GM04504 (cell line): Measurements from ENCODE around the gene PTPRH.
A peak's percentile ranks its signal among the peaks of the same experiment; 100 is the strongest.
"Not testable (repeated sequence)": the region's sequence is repeated elsewhere in the genome, so short reads cannot be mapped to it uniquely, and the experiment has no call there.

ENCODE experiments used
- DNase-seq: peaks from one replicate; pipeline ENCODE4 v3.0.0-alpha.2; 2012; ENCODE audit warnings: low read depth

PTPRH gene

DNA sequence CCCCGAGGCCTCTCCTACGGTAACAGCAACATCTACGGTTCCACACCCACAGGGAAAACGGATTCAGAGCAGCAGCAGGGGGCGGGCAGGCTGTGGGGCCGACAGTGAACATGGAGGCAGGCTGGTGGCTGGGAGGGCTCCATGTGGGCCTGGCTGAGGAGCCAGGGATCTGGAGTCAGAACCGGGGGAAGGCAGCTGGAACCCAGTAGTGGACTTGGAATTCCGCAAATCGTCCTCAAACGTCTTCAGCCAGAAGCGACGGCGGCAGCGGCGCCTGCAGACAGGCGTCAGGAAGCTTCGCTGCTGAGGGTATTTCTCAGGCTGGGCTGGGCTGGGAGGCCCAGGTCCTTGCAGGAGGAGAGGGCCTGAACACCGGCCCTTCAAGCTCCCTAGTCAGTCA lies 17.5 kb upstream of the PTPRH start:
- DNase-seq: no peak

DNA sequence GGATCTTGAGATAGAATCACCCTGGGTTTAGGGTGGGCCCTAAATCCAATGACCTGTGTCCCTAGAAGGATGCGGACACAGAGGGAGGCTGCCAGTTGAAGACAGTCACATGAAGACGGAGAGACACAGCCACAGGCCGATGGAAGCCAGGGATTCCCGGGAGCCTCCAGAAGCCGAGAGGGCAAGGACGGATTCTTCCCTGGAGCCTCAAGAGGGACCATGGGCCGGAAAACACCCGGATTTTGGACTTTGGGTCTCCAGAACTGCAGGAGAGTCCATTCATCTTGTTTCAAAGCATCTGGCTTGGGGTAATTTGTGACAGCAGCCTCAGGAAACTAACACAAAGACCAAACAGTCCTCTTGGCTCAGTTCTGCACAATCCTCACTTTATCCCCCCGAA lies 17.0 kb upstream of the PTPRH start:
- DNase-seq: no peak

DNA sequence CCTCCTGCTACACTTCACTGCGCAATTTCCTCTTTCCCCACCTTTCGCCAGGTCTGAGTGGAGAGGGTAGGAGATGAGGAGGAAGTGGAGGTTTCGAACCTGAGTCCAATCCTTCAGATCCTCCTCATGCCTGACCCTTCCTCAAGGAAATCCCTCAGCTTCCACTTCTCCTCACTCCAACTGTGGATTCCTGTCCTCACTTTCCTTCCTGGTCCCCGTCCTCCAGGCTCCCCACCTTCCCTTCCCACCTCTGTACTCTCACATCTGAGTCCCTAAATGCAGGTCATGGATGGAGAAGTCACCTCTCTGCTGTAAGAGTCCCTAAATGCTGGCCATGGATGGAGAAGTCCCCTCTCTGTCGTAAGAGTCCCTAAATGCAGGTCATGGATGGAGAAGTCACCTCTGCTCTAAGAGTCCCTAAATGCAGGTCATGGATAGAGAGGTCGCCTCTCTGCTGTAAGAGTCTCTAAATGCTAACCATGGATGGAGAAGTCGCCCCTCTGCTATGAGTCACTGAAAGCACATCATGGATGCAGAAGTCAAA lies 16.2 kb upstream of the PTPRH start:
- DNase-seq: no peak

DNA sequence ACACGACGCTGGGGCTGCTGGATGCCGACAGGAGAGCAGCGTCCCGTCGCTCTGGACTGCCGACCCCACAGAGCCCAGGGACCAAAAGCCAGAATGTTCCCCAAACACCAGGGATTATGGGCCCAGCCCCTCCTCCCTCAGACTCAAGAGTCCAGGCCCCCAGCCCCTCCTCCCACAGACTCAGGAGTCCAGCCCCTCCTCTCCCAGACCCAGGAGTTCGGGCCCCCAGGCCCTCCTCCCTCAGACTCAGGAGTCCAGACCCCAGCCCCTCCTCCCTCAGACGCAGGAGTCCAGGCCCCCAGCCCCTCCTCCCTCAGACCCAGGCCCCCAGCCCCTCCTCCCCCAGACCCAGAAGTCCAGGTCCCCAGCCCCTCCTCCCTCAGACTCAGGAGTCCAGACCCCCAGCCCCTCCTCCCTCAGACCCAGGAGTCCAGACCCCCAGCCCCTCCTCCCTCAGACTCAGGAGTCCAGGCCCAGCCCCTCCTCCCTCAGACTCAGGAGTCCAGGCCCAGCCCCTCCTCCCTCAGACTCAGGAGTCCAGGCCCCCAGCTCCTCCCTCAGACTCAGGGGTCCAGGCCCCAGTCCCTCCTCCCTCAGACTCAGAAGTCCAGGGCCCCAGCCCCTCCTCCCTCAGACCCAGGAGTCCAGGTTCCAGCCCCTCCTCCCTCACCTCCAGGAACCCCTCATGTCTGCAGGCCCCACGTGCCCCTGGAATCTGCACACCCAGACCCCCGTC lies 15.5 kb upstream of the PTPRH start:
- not testable (repeated sequence) for DNase-seq

DNA sequence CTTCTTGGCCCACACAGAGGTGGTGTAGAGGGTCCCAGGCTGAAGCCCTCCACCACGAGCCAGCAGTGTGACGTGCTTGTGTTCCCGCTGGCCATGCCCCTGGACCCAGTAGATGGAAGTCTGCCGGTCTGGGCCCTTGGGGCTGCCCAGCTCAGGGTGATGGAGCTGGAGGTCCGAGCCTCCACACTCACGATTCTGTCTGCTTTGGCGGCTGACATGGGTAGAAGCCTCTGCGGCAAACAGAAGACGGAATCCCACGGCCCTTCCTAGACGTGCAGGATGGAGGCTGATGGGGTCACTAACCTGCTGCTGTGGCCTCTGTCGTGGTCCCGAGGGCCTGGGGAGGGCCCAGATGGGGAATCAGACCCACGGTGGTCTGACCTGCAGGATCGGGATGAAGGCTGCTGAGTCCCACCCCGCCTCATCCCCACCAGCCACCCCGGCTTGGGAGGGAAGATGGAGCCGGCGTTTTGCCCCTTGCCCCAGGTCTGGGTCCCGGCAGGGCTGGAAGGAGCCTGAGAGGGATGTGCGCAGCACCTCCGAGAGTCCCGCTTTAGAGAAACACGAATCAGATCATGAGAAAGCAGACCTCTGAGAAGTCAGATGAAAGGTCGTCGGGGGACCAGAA lies 14.9 kb upstream of the PTPRH start:
- DNase-seq: no peak

DNA sequence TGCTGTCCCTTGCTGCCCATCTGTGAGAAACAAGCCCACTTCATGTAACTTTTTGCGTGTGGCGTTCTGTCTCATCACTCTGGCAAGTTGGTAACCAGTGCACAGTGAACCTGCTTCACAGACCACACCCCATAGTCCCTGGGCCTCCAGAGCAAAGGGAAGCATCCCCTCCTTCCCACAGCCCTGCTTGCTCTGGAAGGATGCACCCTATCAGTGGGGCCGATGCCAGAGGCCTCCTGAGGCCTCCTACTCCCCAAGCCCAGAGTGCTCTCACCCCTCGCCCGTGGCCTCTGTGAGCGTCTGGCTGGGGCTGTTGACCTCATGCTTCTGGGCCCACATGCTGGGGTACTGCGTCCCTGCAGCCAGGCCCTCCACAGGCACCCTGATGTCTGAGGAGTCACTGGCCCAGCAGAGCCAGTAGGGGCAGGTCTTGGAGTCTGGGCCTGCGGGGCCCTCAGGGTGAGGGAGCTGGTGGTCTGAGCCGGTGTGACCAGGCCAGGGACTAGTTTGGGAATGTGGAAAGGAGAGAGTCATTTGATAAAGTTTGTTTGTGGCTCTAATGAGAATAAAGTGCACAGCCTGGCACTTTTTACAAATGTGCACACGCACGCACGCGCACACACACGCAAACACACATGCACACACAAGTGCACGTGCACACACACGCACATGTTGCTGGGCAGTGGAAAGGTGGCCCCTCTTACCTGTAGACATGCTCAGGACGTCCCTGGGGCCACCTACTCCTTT lies 14.2 kb upstream of the PTPRH start:
- no peak for DNase-seq

DNA sequence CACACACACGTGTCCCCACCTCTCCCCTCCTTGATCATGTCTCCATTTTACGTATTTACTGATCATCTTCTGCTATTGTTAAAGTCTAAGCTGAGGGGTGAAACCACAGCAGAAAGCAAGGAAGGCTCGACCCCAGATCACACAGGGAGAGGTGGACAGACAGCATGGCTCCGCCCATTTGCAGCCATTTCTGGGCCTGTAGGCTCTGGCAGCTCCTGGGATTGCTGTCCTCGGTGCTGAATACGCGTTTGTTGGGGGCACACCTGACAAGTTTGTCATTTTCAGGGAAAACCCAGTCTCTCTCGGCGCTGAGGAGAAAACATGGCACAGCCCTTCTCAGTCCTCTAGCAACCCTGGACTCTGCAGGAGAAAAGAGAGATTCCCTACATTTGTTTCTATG lies 11.2 kb upstream of the PTPRH start:
- DNase-seq: no peak

DNA sequence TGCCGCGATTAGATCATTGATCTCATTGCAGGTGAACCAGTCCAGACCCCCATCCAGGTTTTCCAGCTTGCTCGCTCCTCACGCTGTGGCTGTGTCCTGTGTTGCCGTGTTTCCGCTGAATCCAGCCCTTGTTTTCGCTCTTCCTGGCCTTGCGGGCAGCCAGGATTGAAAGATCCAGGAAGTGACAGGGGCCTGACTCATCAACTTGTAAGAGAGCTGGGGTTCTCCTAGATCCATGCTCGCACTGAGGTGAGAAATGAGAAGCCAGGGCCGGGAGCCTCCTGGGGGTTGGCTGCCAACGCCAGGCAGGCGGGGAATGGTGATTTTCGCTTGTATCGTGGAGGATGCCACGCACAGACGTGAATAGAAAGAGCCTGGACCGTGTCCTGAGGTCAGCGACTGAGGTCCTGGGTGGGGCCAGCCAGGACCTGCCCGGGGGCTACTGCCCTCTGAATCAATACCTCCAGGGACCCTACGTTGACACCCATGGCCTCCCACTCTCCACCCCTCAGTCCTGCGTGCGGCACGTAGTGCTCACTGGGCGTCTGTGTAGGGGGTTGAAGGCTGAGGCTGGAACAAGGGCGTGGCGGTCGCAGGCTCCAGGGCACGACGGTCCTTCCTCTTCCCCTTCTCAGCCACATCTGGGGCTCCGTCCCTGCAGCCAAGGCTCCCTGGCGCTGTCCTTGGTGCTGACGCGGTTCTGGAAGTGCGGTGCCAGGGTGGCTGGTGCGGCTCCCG lies 7.3 kb upstream of the PTPRH start:
- peak; percentile 98 for DNase-seq

DNA sequence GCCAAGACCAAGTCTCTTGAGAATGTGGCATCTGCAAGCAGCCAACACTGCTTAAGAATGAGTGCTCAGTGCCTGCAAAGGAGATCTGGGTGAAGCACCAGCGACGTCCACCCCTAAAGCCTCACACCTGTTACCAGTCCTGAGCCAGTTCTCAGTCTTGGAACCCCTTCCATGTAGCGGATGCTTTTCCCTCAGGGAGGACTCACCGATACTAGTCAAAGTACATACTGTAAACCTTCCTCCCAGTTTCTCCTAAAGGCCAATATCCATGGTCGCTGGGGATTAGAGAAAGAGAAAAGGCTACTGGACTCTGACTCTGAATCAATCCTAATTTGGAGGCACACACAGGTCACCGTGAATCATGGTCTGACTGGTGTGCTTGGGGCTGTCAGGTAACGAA lies 4.2 kb upstream of the PTPRH start:
- no peak for DNase-seq

DNA sequence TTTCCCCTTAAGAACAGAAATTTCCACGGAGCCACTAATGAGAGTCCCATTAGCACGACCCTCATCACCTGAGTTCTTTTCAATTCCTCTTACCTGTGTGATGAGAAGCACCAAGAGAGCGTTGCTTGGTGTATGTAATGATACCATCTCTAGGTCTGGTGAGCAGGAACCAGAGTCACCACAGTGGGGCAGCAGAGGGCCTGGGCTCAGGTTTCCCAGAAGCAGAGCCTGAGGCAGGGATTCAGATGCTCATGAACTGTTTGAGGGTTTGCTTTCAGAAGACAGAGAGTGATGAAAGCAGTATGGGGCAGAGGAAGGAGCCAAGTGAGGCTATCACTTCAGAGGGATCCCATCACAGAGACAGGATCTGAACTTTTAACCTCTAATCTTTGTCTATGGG lies 3.1 kb upstream of the PTPRH start:
- DNase-seq: no peak

DNA sequence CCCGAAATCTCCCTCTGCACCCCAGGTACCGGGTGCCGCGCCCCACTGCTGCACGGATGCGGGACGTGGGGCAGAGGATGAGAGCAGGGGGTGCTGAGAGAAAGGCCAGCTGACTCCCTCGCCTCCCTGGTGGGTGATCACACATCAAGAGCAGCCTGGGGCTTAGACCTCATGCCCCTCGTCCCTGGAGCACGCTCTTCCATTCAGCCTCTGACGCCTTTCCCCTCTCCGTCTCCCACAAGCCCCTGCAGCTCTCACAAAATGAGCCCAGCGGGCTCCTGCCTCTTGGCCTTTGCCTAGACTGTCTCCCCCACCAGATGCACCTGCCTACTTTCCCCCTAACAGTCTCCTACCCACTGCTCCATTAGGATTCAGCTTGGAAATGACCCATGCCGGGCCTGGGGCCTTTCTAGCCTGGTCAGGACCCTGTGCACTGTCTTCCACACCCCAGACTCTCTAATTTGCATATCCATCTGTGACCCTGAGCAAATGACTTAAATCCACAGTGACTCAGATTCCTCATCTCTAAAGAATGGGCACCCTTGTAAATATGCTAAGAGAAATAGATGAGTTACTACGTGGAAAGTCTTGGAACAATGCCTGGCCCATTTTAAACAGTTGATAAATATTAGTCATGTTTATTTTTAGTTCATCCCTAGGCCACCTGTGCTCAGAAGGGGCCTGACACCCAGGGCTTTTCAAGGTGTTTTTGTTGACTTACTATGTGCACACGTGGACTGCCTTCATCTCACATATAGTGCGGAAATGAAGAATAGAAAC lies 582 bp upstream of the PTPRH start:
- DNase-seq: peak; percentile 89

DNA sequence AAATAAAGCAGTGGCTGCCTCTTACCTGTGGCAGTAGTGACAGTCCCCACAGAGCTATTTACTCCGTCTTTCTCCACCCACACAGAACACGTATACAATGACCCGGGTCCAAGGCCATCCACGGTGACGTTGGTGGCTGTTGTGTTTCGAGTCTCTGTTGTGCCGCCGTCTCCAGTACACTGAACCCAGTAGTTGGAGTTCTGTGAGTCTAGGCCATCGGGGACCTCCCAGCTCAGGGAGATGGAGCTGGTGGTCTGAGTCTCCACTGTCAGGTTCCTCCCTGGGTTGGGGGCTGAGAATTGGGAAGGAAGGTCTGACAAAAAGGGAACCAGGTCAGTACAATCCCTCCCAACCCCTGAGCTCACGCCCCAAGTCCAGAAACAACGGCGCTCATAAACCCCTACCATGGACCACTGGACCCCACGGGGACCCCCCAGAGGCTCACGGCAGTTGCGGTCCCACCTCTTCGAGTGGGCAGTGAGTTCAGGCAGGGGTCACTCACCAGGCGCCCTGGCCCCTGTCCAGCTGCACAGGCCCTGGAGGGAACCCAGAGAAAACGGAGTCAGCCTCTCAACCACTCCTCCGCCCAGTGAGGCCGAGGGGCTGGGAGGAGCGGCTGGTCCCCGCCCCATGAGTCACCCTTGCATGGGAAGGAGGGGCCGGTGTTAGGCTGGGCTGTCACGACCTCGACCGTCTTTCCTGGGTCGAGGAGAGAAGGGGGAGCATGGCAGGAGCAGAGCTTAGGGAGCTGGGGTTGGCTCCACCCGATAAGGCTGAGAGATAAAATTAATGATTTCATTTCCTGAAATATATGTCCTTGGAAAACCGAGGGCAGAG lies 2.4 kb downstream of the PTPRH start:
- peak; percentile 72 for DNase-seq

DNA sequence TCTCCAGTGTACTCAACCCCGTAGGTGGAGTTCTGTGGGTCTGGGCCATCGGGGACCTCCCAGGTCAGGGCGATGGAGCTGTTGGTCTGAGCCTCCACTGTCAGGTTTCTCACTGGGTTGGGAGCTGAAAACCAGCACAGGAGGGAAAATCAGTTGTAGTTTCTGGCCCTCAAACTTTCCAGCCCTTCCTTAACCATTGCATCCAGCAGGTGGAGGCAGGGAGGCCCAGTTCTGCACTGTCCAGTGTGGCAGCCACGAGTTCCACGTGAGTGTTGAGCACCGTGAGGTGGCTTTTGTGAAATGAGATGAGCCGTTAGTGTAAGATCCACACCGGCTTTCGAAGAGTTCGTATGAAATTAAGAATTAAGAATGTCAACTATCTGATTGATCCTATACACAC lies 7.1 kb downstream of the PTPRH start:
- DNase-seq: not testable (repeated sequence)

DNA sequence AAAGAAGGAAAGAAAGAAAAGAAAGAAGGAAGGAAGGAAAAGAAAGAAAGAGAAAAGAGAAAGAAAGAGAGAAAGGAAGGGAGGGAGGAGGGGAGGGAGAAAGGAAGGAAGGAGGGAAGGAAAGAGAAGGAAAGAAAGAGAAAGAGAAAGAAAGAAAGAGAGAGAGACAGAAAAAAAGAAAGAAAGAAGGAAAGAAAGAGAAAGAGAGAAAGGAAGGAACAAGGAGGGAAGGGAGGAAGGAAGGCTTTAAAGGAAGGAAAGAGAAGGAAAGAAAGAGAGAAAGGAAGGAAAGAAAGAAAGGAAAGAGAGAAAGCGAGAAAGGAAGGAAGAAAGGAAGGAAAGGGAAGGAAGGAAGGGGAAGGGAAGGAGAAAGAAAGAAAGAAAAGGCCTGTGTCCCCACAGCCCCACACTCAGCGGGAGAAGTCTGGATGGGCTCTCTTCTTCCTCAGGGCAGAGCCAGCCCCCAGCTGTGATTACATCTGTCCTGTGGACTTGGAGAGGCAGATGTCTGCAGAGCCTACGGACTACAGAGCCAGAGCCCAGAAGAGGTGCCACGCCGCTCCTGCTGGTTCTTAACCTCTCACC lies 9.6 kb downstream of the PTPRH start:
- no peak for DNase-seq

DNA sequence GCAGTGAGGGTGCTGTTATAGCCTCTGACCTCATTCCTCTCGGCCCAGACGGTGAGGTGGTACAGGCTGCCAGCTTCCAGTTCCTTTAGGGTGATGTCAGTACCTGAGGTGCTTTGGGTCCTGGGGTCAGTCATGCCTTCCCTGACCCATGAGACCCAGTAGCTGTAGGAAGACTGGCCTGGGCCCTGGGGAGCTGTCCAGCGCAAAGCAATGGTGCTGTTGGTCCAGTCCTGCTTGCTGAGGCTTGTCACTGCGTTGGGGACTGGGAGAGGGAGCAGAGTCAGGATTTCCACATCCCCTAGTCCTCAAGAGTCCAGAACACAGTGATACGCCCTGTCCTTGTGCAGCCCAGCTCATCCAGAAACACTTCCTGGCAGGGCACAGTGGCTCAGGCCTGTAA lies 10.7 kb downstream of the PTPRH start:
- DNase-seq: no peak

DNA sequence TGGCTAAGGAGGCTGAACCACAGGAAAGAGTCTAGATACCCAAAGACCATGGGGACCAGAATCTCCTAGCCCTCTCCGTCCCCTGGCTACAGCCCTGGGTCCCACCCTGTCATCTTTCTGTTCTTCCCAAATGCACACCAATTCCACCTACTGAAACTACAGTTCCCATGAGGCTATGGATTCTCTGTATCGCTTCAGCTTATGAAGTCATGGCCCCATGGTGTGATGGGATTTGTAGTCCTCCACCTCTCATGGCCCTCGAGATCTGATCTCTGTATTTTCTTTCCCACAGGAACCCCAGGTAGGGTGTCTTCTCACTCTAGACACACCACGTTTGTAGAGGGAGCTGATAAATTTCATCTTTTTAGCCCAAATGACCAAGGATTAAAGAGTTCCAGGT lies 11.8 kb downstream of the PTPRH start:
- DNase-seq: no peak

DNA sequence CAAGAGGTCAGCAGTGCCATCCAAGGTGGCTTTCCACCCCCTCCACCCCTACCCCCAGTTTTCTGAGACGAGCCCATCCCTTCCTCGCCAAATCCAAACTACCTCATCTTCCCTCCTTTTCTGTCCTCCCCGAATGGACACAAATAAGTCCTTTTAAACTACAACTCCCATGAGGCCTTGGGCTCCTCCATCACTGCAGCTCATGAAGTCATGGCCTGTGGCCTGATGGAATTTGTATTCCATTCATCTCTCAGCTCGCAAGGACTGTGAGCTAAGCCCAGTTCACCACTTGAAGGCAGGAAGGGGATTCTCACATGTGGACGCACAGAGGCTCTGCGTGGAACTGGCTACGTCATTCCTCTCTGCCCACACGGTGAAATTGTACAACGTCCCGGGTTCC lies 12.5 kb downstream of the PTPRH start:
- no peak for DNase-seq

DNA sequence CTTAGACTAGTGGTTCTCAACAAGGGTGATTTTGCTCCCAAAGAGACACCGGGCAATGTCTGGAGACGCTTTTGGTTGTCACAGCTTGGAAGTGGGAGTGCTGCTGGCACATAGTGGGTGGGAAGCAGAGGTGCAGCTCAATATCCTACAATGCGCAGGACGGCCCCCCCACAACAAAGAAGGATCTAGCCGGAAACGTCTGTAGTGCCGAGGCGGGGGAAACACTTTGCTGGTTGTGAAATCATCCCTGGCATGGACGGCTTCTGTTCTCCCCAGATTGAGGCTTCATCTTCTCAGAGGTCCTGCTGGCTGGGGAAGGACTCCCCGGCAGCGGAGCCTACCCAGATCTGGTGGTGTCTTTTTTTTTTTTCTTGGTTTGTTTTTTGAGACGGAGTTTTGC lies 15.8 kb downstream of the PTPRH start:
- DNase-seq: no peak

DNA sequence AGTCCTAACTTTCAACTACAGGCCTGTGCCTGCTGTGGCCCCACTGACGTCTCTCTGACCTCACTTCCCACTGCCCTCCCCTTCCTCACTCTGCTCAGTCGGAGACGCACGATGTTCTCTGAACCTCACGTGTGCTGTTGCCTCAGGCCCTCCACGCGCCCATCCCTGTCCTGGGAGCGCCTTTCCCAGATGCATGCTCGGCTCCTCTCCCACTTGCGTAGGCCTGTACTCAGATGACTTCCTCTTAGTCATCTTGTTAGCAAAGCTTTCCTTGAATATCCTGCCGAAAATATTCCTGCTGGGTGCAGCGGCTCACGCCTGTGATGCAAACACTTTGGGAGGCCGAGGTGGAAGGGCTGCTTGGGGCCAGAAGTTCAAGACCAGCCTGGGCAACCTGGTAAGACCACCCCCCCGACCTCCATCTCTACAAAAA lies 19.9 kb downstream of the PTPRH start:
- peak; percentile 76 for DNase-seq

DNA sequence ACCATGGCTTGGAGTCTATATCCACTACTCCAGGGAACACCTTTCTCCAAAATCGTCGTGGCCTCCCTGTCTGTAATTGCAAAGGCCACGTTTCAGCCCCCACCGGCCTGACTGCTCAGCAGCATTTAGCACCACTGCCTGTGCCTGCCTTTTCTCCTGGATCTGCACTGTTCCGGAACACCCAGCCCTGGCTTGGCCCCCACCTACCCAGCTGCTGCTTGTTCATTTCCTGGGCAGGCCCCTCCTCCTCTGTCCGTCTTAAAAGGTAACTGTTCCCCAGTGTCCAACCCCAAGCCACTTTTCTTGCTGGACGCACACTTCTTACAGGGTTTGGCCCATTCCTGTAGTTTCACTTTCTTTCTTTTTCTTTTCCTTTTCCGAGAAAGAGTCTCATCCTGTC lies 20.7 kb downstream of the PTPRH start:
- DNase-seq: no peak
